Measurements from ENCODE around the gene HDC. TPM values are rescaled to one million over a fixed set of nuclear protein-coding genes. Genes with fewer than 3 reads are reported as not detected.

HDC gene
- total and polyA plus RNA-seq, 10 donors, result 0.22 to 2.9 (median 1.3) TPM; not detected in 3

- Histone ChIP-seq H3K9me3 (no peaks in the 10 kb centered on the region), H3K27me3 (replicated peaks in 1 of 7) (no peaks in the 10 kb centered on the region), H3K27ac (no peak overlapping the region), H3K4me3 (no peak overlapping the region), H3K36me3 (no peaks in the 10 kb centered on the region), H3K4me1 (peaks cover 0 to 22% (median 9%) of the 10 kb centered on the region in 6 donors)
- intact Hi-C loops (cut with DNase I; ENCODE audit: low total_unique reads), result no loop called here
- DNase-seq, result no peak
- 92 to 96% (median 95%) methylated on average over 11 of the region's 11 CpGs for WGBS, 5 donors
- TF ChIP-seq POLR2A (IDR thresholded peaks at IDR 0.05), result no peak
- TF ChIP-seq CTCF (IDR thresholded peaks at IDR 0.05 in 8 of 11, conservative IDR thresholded peaks at IDR 0.05 in 3 of 11), result no peak
- no peak for TF ChIP-seq POLR2AphosphoS5 (IDR thresholded peaks at IDR 0.05)
Observed at GRCh38 chr15:50252556-50252955, 13.0 kb downstream of the HDC start.

- H3K36me3 ChIP-seq, result no peaks in the 10 kb centered on the region
- peaks cover 0 to 29% (median 12%) of the 10 kb centered on the region in 6 donors for H3K4me1 ChIP-seq
- 82 to 94% (median 93%) methylated on average over 11 of the region's 11 CpGs for WGBS, 5 donors
- no peak for TF ChIP-seq POLR2AphosphoS5 (IDR thresholded peaks at IDR 0.05)
- TF ChIP-seq POLR2A (IDR thresholded peaks at IDR 0.05), result no peak
- no peak for TF ChIP-seq CTCF (IDR thresholded peaks at IDR 0.05 in 8 of 11, conservative IDR thresholded peaks at IDR 0.05 in 3 of 11)
- H3K27me3 ChIP-seq (replicated peaks in 1 of 7), result no peaks in the 10 kb centered on the region
- H3K9me3 ChIP-seq, result no peaks in the 10 kb centered on the region
- DNase-seq, result no peak
- intact Hi-C loops (cut with DNase I; ENCODE audit: low total_unique reads), result no loop called here
- H3K27ac ChIP-seq, result no peak overlapping the region
- no peak overlapping the region for H3K4me3 ChIP-seq
Observed at GRCh38 chr15:50251638-50252182, 13.8 kb downstream of the HDC start.

GRCh38 chr15:50250760-50251394 is 14.6 kb downstream of the HDC start:
- H3K36me3 ChIP-seq, result no peaks in the 10 kb centered on the region
- DNase-seq, result no peak
- peaks cover 0 to 30% (median 12%) of the 10 kb centered on the region in 6 donors for H3K4me1 ChIP-seq
- intact Hi-C loops (cut with DNase I; ENCODE audit: low total_unique reads), result no loop called here
- 81 to 88% (median 87%) methylated on average over 6 of the region's 6 CpGs for WGBS, 5 donors
- TF ChIP-seq CTCF (IDR thresholded peaks at IDR 0.05 in 8 of 11, conservative IDR thresholded peaks at IDR 0.05 in 3 of 11), result no peak
- no peak for TF ChIP-seq POLR2AphosphoS5 (IDR thresholded peaks at IDR 0.05)
- TF ChIP-seq POLR2A (IDR thresholded peaks at IDR 0.05), result no peak
- no peak overlapping the region for H3K27ac ChIP-seq
- H3K27me3 ChIP-seq (replicated peaks in 1 of 7), result no peaks in the 10 kb centered on the region
- H3K9me3 ChIP-seq, result no peaks in the 10 kb centered on the region
- H3K4me3 ChIP-seq, result no peak overlapping the region

GRCh38 chr15:50249704-50250103 is 15.8 kb downstream of the HDC start:
- Histone ChIP-seq H3K27me3 (replicated peaks in 1 of 7) (no peaks in the 10 kb centered on the region), H3K36me3 (no peaks in the 10 kb centered on the region), H3K4me3 (no peak overlapping the region), H3K27ac (no peak overlapping the region), H3K9me3 (no peaks in the 10 kb centered on the region), H3K4me1 (peaks cover 0 to 30% (median 12%) of the 10 kb centered on the region in 6 donors)
- 66 to 85% (median 72%) methylated on average over 2 of the region's 2 CpGs for WGBS, 5 donors
- no peak for DNase-seq
- intact Hi-C loops (cut with DNase I; ENCODE audit: low total_unique reads), result no loop called here
- TF ChIP-seq POLR2AphosphoS5 (IDR thresholded peaks at IDR 0.05) (no peak), POLR2A (IDR thresholded peaks at IDR 0.05) (no peak), CTCF (IDR thresholded peaks at IDR 0.05 in 8 of 11, conservative IDR thresholded peaks at IDR 0.05 in 3 of 11) (no peak)
